SK-N-SH (cell line): ENCODE measurements around the gene ENOX1. TPM values are rescaled to one million over a fixed set of nuclear protein-coding genes. Genes with fewer than 3 reads are reported as not detected.

Experiments
- CTCF ChIA-PET: fragments of 300-600, 350-600 bp; formaldehyde crosslinking; extraction: SDS; loops from one replicate; lab custom pipeline; 2021; lab: Yijun Ruan, JAX
- POLR2A ChIA-PET: fragments of 350-600 bp; sonication (Branson Sonifier 250); formaldehyde crosslinking; extraction: SDS; loops from one replicate; lab custom pipeline; 2020; ENCODE audit warnings: antibody characterized with exemption, inconsistent platforms; lab: Yijun Ruan, JAX
- DNase-seq: peaks from one replicate; pipeline ENCODE4 v3.0.0; 2012
- H2AFZ ChIP-seq: fragments of 200-600 bp; sonication (generic); 2 replicates; pipeline ENCODE4 v1.8.1; 2016; ENCODE audit warnings: antibody characterized with exemption, mild to moderate bottlenecking, low read depth
- H3F3A ChIP-seq: fragments of 200-600 bp; sonication (generic); replicated peaks from 2 replicates; pipeline ENCODE3; 2016; ENCODE audit warnings: antibody characterized with exemption, mild to moderate bottlenecking; ENCODE audit not compliant: insufficient read depth
- H3K27ac ChIP-seq, 2 experiments: fragments of 200-500 bp in 1 of 2; fragments of 200-600 bp in 1 of 2; sonication (Bioruptor generic) in 1 of 2; sonication (generic), shearing (Covaris generic) in 1 of 2; 2 replicates each; pipeline versions ENCODE4 v1.5.1 to v1.6.1; 2014 to 2016; ENCODE audit warnings: low read depth in 2 of 2, inconsistent platforms in 1 of 2, low read length in 1 of 2, mild to moderate bottlenecking in 1 of 2, mixed read lengths in 1 of 2
- H3K27me3 ChIP-seq: fragments of 200-600 bp; sonication (generic), shearing (Covaris generic); 2 replicates; pipeline ENCODE4 v1.6.1; 2016; ENCODE audit warnings: mixed run types; ENCODE audit not compliant: insufficient read depth
- H3K36me3 ChIP-seq, 2 experiments: fragments of 200-500 bp in 1 of 2; fragments of 200-600 bp in 1 of 2; sonication (Bioruptor generic) in 1 of 2; sonication (generic) in 1 of 2; replicated peaks in 1 of 2; 2 replicates each; pipeline versions ENCODE3 to v1.5.1; 2014 to 2016; ENCODE audit warnings: low read length in 1 of 2, mild to moderate bottlenecking in 1 of 2; ENCODE audit not compliant: insufficient read depth in 2 of 2, control insufficient read depth in 1 of 2
- H3K4me1 ChIP-seq, 2 experiments: fragments of 200-500 bp in 1 of 2; fragments of 200-600 bp in 1 of 2; sonication (Bioruptor generic) in 1 of 2; sonication (generic), shearing (Covaris generic) in 1 of 2; 2 replicates each; pipeline versions ENCODE4 v1.5.1 to v1.6.1; 2014 to 2016; ENCODE audit warnings: low read depth in 1 of 2, low read length in 1 of 2, mixed run types in 1 of 2; ENCODE audit not compliant: insufficient read depth in 2 of 2, control insufficient read depth in 1 of 2
- H3K4me2 ChIP-seq: fragments of 200-600 bp; sonication (generic), shearing (Covaris generic); 2 replicates; pipeline ENCODE4 v1.6.1; 2017; ENCODE audit warnings: mixed run types
- H3K4me3 ChIP-seq, 2 experiments: fragments of 200-500 bp in 1 of 2; fragments of 200-600 bp in 1 of 2; sonication (Bioruptor generic) in 1 of 2; sonication (generic), shearing (Covaris generic) in 1 of 2; 2 replicates each; pipeline versions ENCODE4 v1.5.1 to v1.8.1; 2014 to 2016; ENCODE audit warnings: low read depth in 2 of 2, inconsistent platforms in 1 of 2, low read length in 1 of 2, mild to moderate bottlenecking in 1 of 2, mixed read lengths in 1 of 2, moderate library complexity in 1 of 2
- H3K79me2 ChIP-seq: fragments of 200-600 bp; sonication (generic); 2 replicates; pipeline ENCODE4 v1.8.1; 2017; ENCODE audit warnings: mild to moderate bottlenecking; ENCODE audit not compliant: insufficient read depth
- H3K9ac ChIP-seq: fragments of 200-600 bp; sonication (generic); 2 replicates; pipeline ENCODE4 v1.6.1; 2017; ENCODE audit warnings: mixed run types
- H3K9me2 ChIP-seq: fragments of 200-600 bp; sonication (generic); 2 replicates; pipeline ENCODE4 v1.6.1; 2017; ENCODE audit warnings: mixed run types
- H3K9me3 ChIP-seq: fragments of 200-600 bp; sonication (generic); 2 replicates; pipeline ENCODE4 v1.6.1; 2017; ENCODE audit warnings: mixed run types, mild to moderate bottlenecking, moderate library complexity
- H4K20me1 ChIP-seq: fragments of 200-600 bp; sonication (generic); 2 replicates; pipeline ENCODE4 v1.6.1; 2017; ENCODE audit warnings: mild to moderate bottlenecking, mixed run types; ENCODE audit not compliant: insufficient read depth
- CTCF ChIP-seq: fragments of 200-600 bp; sonication (generic); IDR thresholded peaks from 2 replicates; pipeline ENCODE4 v1.6.1; 2017; ENCODE audit warnings: antibody characterized with exemption, mild to moderate bottlenecking, moderate library complexity
- ELF1 ChIP-seq: IDR thresholded peaks from 2 replicates; pipeline ENCODE4 v1.4.0; 2012
- GATA2 ChIP-seq: sonication (generic); formaldehyde crosslinking; IDR thresholded peaks from 2 replicates; pipeline ENCODE4 v1.5.0; 2020; ENCODE audit warnings: mild to moderate bottlenecking, missing genetic modification reagents
- REST ChIP-seq: IDR thresholded peaks from 2 replicates; pipeline ENCODE4 v1.6.1; 2012; ENCODE audit warnings: mild to moderate bottlenecking, low read depth, low read length, moderate library complexity
- RXRA ChIP-seq: IDR thresholded peaks from 2 replicates; pipeline ENCODE4 v1.4.0; 2012; ENCODE audit warnings: low read depth, mild to moderate bottlenecking, borderline replicate concordance
- SIN3A ChIP-seq: IDR thresholded peaks from 2 replicates; pipeline ENCODE4 v1.6.1; 2012; ENCODE audit warnings: low read depth, mild to moderate bottlenecking, low read length, moderate library complexity, borderline replicate concordance
- SMC3 ChIP-seq: IDR thresholded peaks from 2 replicates; pipeline ENCODE4 v1.6.1; 2012; ENCODE audit warnings: low read depth, low read length, improper control_type of control experiment
- TCF12 ChIP-seq: IDR thresholded peaks from 2 replicates; pipeline ENCODE4 v1.4.0; 2012
- ZBTB33 ChIP-seq: IDR thresholded peaks from 2 replicates; pipeline ENCODE4 v1.4.0; 2012; ENCODE audit warnings: low read depth, borderline replicate concordance
- WGBS: methylation state at CpG from one replicate; pipeline ENCODE4 v1.1.6; 2017; ENCODE audit warnings: low lambda C conversion rate; 5-methylcytosine and 5-hydroxymethylcytosine counted together
- polyA plus RNA-seq, 3 experiments: library from polyadenylated mRNA; depleted of rRNA; stranded (reverse); fragments of >200 nt; gene quantifications; 2 replicates each; pipeline ENCODE4 v1.2.3, GENCODE V29; 2012

ENOX1 gene
- polyA plus RNA-seq, 1 of the 3 experiments (the other 2 are of a cell fraction): 5.8 TPM

GRCh38 chr13:43293561-43293960 lies 493.2 kb downstream of the ENOX1 start:
- DNase-seq: no peak
- 71% methylated on average over 1 of the region's 1 CpG for WGBS
- Histone ChIP-seq H3K36me3 (no peaks in the 10 kb centered on the region), H2AFZ (no peak overlapping the region), H3K4me1 (peaks cover 0 to 4% of the 10 kb centered on the region in 2 experiments; a peak in 1 of 4 replicates), H3K27me3 (no peaks in the 10 kb centered on the region), H3K79me2 (no peaks in the 10 kb centered on the region), H3K9ac (no peak overlapping the region), H3K4me2 (no peak overlapping the region), H3F3A (no peaks in the 10 kb centered on the region), H4K20me1 (no peaks in the 10 kb centered on the region), H3K27ac (no peak overlapping the region), H3K9me3 (no peaks in the 10 kb centered on the region), H3K9me2 (no peaks in the 10 kb centered on the region), H3K4me3 (no peak overlapping the region)
- ChIA-PET POLR2A (no interaction called here), CTCF (interaction anchor here (1.1 kb wide), 2 partner anchors 9 to 16 kb away, joined by 3 to 6 read pairs; no protein-coding TSS in a partner anchor)
- TF ChIP-seq TCF12: no peak

GRCh38 chr13:43293008-43293407 lies 493.8 kb downstream of the ENOX1 start:
- DNase-seq: no peak
- ChIA-PET POLR2A (no interaction called here), CTCF (interaction anchor here (1.0 to 1.1 kb wide), 2 partner anchors 15 to 208 kb away, joined by 3 read pairs; no protein-coding TSS in a partner anchor)
- H3K4me1 ChIP-seq: peaks cover 0 to 4% of the 10 kb centered on the region in 2 experiments; a peak in 1 of 4 replicates
- no peaks in the 10 kb centered on the region for H3K36me3 ChIP-seq
- no peak overlapping the region for H3K4me2 ChIP-seq
- H2AFZ ChIP-seq: no peak overlapping the region
- no peak overlapping the region for H3K4me3 ChIP-seq
- no peak for TF ChIP-seq SIN3A
- no peak for TF ChIP-seq CTCF
- TF ChIP-seq REST: no peak
- TF ChIP-seq ZBTB33: no peak
- TF ChIP-seq ELF1: no peak
- TF ChIP-seq GATA2 (CRISPR knock-in tag): no peak
- no peak for TF ChIP-seq RXRA
- no peak for TF ChIP-seq TCF12
- no peak for TF ChIP-seq SMC3
- no peaks in the 10 kb centered on the region for H3K79me2 ChIP-seq
- H3K9me3 ChIP-seq: no peaks in the 10 kb centered on the region
- H3K9ac ChIP-seq: no peak overlapping the region
- no peaks in the 10 kb centered on the region for H3K27me3 ChIP-seq
- no peaks in the 10 kb centered on the region for H3K9me2 ChIP-seq
- H4K20me1 ChIP-seq: no peaks in the 10 kb centered on the region
- 93% methylated on average over 2 of the region's 2 CpGs for WGBS
- no peak overlapping the region for H3K27ac ChIP-seq
- H3F3A ChIP-seq: no peaks in the 10 kb centered on the region
